GM12878 (cell line): ENCODE data around the gene FUT8. TPM values are rescaled to one million over a fixed set of nuclear protein-coding genes. Genes with fewer than 3 reads are reported as not detected.

Experiments used
- ATAC-seq: fragments of 200-7000 bp; cut with Tn5 transposase; 3 replicates; pipeline ENCODE4 v1.9.1; 2020; ENCODE audit warnings: mild to moderate bottlenecking, moderate library complexity
- BruUV-seq: library from RNA; stranded (reverse); fragments of 400-500 nt; replicated peaks from 2 replicates; lab custom pipeline; 2021; lab: Mats Ljungman, UMichigan
- CTCF ChIA-PET: fragments of 300-600 bp; sonication (Branson Sonifier 250); formaldehyde crosslinking; extraction: SDS; loops from one replicate; lab custom pipeline; 2021; ENCODE audit warnings: inconsistent platforms; lab: Yijun Ruan, JAX
- POLR2A ChIA-PET: fragments of 350-600 bp; formaldehyde crosslinking; extraction: SDS; loops from one replicate; lab custom pipeline; 2021; ENCODE audit warnings: inconsistent platforms; lab: Charles Lee
- RAD21 ChIA-PET: fragments of 300-600 bp; sonication (Branson Sonifier 250); formaldehyde crosslinking; loops from one replicate; lab custom pipeline; 2023; ENCODE audit warnings: antibody characterized with exemption; ENCODE audit not compliant: unreplicated experiment; lab: Charles Lee
- SMC1A ChIA-PET: fragments of 300-600 bp; sonication (Branson Sonifier 250); formaldehyde crosslinking; loops from one replicate; lab custom pipeline; 2023; ENCODE audit not compliant: unreplicated experiment, uncharacterized antibody; lab: Charles Lee
- DNase-seq: peaks from one replicate; pipeline ENCODE4 v3.0.0-alpha.2; 2011; ENCODE audit warnings: low read depth, low spot score
- FAIRE-seq: peaks from 3 replicates; lab custom pipeline; 2011; peaks lifted over from hg19 to GRCh38; lab: Jason Lieb, UNC
- H2AFZ ChIP-seq: 2 replicates; pipeline ENCODE4 v1.6.0; 2011; ENCODE audit warnings: low read depth, low read length, control low read depth; ENCODE audit not compliant: control insufficient read depth
- H3K27ac ChIP-seq: 2 replicates; pipeline ENCODE4 v1.5.1; 2011; ENCODE audit warnings: control low read depth; ENCODE audit not compliant: control insufficient read depth, insufficient read depth
- H3K27me3 ChIP-seq, 2 experiments: replicated peaks in 1 of 2; 2 replicates each; pipeline versions ENCODE4 v1.6.0 to v1.6.1; 2011; ENCODE audit warnings: low read length in 1 of 2; ENCODE audit not compliant: control insufficient read depth in 2 of 2, insufficient read depth in 2 of 2
- H3K36me3 ChIP-seq, 2 experiments: 2 replicates each; pipeline ENCODE4 v1.5.1; 2011; ENCODE audit warnings: low read length in 1 of 2; ENCODE audit not compliant: control insufficient read depth in 2 of 2, insufficient read depth in 2 of 2
- H3K4me1 ChIP-seq: 2 replicates; pipeline ENCODE4 v1.6.1; 2011; ENCODE audit warnings: mild to moderate bottlenecking, low read length, moderate library complexity, mixed read lengths; ENCODE audit not compliant: control insufficient read depth, insufficient read depth
- H3K4me2 ChIP-seq: 2 replicates; pipeline ENCODE4 v1.6.0; 2011; ENCODE audit warnings: control low read depth; ENCODE audit not compliant: control insufficient read depth, insufficient read depth
- H3K4me3 ChIP-seq: fragments of 200-600 bp; sonication (generic); 2 replicates; pipeline ENCODE4 v1.5.1; 2016
- H3K79me2 ChIP-seq: 2 replicates; pipeline ENCODE4 v1.6.0; 2011; ENCODE audit warnings: low read length; ENCODE audit not compliant: control insufficient read depth, insufficient read depth
- H3K9ac ChIP-seq: 2 replicates; pipeline ENCODE4 v1.8.0; 2011; ENCODE audit warnings: low read length, control low read depth, mixed read lengths; ENCODE audit not compliant: control insufficient read depth, insufficient read depth
- H3K9me3 ChIP-seq: replicated peaks from 3 replicates; pipeline ENCODE4 v1.5.1; 2011; ENCODE audit warnings: mild to moderate bottlenecking, low read length; ENCODE audit not compliant: control insufficient read depth, insufficient read depth
- H4K20me1 ChIP-seq: 2 replicates; pipeline ENCODE4 v1.6.0; 2011; ENCODE audit not compliant: control insufficient read depth, insufficient read depth
- FOXK2 ChIP-seq: fragments of 450-650 bp; IDR thresholded peaks from 2 replicates; pipeline ENCODE4 v1.6.1; 2017; ENCODE audit warnings: mild to moderate bottlenecking, moderate library complexity
- SMARCA5 ChIP-seq: fragments of 450-650 bp; IDR thresholded peaks from 2 replicates; pipeline ENCODE4 v1.6.1; 2017; ENCODE audit warnings: mild to moderate bottlenecking
- ZBTB40 ChIP-seq: fragments of 450-650 bp; IDR thresholded peaks from 2 replicates; pipeline ENCODE4 v1.6.1; 2016; ENCODE audit warnings: mild to moderate bottlenecking, moderate library complexity, borderline replicate concordance
- WGBS: methylation state at CpG from one replicate; pipeline ENCODE4 v1.1.6; 2016; ENCODE audit warnings: low lambda C conversion rate; ENCODE audit not compliant: insufficient replicate concordance, insufficient coverage; ENCODE audit errors: missing lambda C conversion rate; 5-methylcytosine and 5-hydroxymethylcytosine counted together
- in situ Hi-C: fragments of 300-500 bp; cut with MboI; formaldehyde crosslinking; loops from 9 replicates; pipeline ENCODE4 v1.14.3; 2018; ENCODE audit warnings: mixed read lengths
- intact Hi-C: fragments of 100-400 bp; cut with micrococcal nuclease; formaldehyde crosslinking; loops from one replicate; pipeline ENCODE4 v1.14.2; 2022; ENCODE audit not compliant: unreplicated experiment
- polyA plus RNA-seq, 11 experiments: library from polyadenylated mRNA; depleted of rRNA in 4 of 11; unstranded in 6 of 11; stranded (reverse) in 5 of 11; fragments of >200 nt; fragmentation: Nextera tagmentation in 4 of 11; fragmentation: Illumina TruSeq in 1 of 11; extraction: Ambion mirVana in 4 of 11; extraction: Trizol in 1 of 11; gene quantifications; 1 replicate in 1 of 11; 2 replicates in 10 of 11; pipeline versions ENCODE4 v1.2.1 to v1.2.3, GENCODE V29; 2011 to 2016; ENCODE audit warnings: inconsistent platforms in 2 of 11, missing spikeins in 2 of 11, low read depth in 1 of 11
- total RNA-seq, 4 experiments: library from RNA; depleted of rRNA in 3 of 4; stranded (reverse); fragments of >200 nt in 3 of 4; fragmentation: Illumina TruSeq in 1 of 4; extraction: Trizol in 1 of 4; gene quantifications; 2 replicates each; pipeline versions ENCODE4 v1.2.1 to v1.2.3, GENCODE V29; 2013 to 2021

FUT8 gene
- total and polyA plus RNA-seq, 10 of the 15 experiments (the other 5 are each of a cell fraction or from before 2014, with no cell fraction given): 21.3 to 106 (median 66.3) TPM

GRCh38 chr14:65558363-65558762 lies 145.8 kb downstream of the FUT8 start:
- ATAC-seq: no peak
- H3K9ac ChIP-seq: no peak overlapping the region
- H3K27ac ChIP-seq: no peak overlapping the region
- ChIA-PET CTCF (interaction anchor here (0.7 to 1.1 kb wide), 3 partner anchors 54 to 143 kb away, joined by 3 to 5 read pairs (median 4); no protein-coding TSS in a partner anchor), SMC1A (interaction anchor here (2.0 kb wide), 1 partner anchor 57 kb away, joined by 5 read pairs; no protein-coding TSS in a partner anchor), RAD21 (no interaction called here), POLR2A (interaction anchor here (0.6 kb wide), 1 partner anchor 346 kb away, joined by 3 read pairs; no protein-coding TSS in a partner anchor)
- no peak for FAIRE-seq
- no peak for DNase-seq
- peaks cover 18% of the 10 kb centered on the region for H3K79me2 ChIP-seq
- WGBS: 98% methylated on average over 2 of the region's 2 CpGs
- H2AFZ ChIP-seq: no peak overlapping the region
- H3K27me3 ChIP-seq: no peaks in the 10 kb centered on the region
- no peaks in the 10 kb centered on the region for H4K20me1 ChIP-seq
- H3K36me3 ChIP-seq: peaks cover 0 to 3% of the 10 kb centered on the region in 2 experiments; a peak in 1 of 4 replicates
- in situ Hi-C loops: no loop called here
- TF ChIP-seq FOXK2: no peak
- no peak for TF ChIP-seq SMARCA5
- no peak for TF ChIP-seq ZBTB40
- intact Hi-C loops: no loop called here
- no peaks in the 10 kb centered on the region; the same call in 2 of the 3 replicates for H3K9me3 ChIP-seq
- no TSS peak for BruUV-seq
- no peak overlapping the region for H3K4me2 ChIP-seq
- H3K4me1 ChIP-seq: no peaks in the 10 kb centered on the region
- H3K4me3 ChIP-seq: no peak overlapping the region
